ENCODE data around the gene HSPB8. TPM values are rescaled to one million over a fixed set of nuclear protein-coding genes. Genes with fewer than 3 reads are reported as not detected.

Gene HSPB8
- polyA plus RNA-seq, 3 donors = 5.7 to 6.0 (median 5.8) TPM

DNA sequence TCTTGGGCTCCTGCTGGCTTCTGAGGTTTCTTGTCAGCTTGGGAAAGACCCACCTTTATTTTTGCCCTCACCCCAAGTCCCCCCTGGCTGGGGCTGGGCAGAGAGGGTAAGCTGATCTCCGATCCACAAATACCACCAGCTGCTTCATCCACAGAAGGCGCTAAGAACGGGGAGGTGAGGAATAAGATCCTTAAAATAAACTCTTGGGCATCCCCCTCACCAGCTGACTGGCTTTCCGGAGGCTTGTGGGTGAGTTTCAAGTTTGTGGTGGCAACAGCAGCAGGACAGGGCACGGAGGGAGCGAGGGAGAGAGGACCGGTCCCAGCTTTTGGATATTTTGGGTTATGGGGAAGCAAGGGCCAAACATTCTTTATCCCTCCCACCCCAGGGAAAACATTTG is 20.8 kb upstream of the HSPB8 start:
- DNase-seq (ENCODE audit: extremely low read depth in 1 of 11, low read depth in 9 of 11, low spot score in 4 of 11) = no peak

DNA sequence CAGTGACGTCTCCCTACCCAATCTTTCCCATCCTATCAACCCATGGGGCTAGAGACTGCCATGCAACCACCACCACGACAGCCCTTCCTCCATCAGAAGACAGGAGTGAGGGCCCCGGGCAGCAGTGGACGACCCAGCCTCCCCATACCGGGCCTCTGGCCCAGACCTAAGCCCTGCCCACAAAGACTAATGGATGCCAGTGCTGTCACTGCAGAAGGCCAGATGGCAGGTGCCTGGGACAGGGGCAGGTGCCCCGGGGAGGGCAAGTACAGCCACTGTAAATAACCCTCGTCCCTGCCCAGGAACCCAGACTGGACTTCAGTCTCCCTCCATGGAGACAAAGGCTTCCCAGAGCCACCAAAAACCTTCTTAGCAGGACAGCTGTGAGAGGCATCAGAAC is 20.3 kb upstream of the HSPB8 start:
- DNase-seq (ENCODE audit: extremely low read depth in 1 of 11, low read depth in 9 of 11, low spot score in 4 of 11) = no peak

DNA sequence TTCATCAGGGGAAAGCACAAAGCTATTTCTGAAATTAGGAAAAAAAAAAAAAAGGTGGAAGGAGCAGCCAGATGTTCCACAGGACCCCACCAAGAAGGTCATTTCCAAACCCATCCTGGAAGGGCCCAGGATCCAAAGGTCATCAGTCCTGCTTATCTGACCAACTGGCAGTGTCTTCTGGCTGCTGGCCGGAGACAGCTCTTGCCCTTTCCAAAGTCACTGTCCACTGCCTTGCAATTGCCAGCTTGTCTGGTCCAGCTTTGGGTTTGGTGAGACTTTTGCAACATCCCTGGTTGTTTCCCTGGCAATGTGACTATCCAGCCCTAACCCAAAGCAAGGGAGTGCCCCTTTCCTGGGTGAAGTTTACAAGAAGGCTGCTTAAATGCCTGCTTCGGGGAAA is 18.9 kb upstream of the HSPB8 start:
- DNase-seq (ENCODE audit: extremely low read depth in 1 of 11, low read depth in 9 of 11, low spot score in 4 of 11) = no peak

DNA sequence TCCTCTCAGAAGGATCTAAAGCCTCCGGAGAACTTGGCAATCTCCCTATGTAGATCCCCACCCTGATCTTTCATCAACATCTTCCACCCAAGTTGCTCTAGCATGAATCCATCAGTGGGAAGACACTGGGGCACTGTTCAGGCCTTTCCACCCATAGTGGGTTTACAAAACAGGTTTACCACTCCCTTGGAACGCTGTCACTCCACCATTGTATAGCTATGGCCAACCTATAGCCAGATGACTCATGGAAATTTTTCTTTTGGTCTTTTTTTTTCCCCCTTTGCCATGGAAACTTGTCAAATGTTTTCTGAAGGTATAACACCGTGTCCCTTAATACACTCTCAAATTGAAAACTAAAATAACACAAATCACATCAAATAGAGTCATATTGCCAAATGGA is 10.8 kb upstream of the HSPB8 start:
- no peak for DNase-seq (ENCODE audit: extremely low read depth in 1 of 11, low read depth in 9 of 11, low spot score in 4 of 11)

DNA sequence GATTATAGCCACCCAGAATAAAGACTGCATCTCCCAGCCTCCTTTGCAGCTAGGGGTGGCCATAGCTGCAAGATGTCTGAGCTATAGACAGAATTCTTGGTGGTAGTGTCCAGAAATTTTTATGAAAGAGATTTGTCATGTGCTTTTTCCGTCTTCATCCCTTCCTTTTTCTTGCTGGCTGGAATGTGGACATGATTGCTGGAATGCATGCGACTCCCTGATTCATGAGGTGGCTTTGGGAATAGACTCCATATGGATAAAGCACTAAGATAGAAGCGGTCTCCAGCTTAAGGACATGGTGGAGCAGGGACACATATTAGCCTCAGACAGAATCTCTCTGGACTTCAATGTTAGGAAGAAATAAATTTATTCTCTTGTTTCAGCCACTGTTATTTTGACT is 10.0 kb upstream of the HSPB8 start:
- no peak for DNase-seq (ENCODE audit: extremely low read depth in 1 of 11, low read depth in 9 of 11, low spot score in 4 of 11)

DNA sequence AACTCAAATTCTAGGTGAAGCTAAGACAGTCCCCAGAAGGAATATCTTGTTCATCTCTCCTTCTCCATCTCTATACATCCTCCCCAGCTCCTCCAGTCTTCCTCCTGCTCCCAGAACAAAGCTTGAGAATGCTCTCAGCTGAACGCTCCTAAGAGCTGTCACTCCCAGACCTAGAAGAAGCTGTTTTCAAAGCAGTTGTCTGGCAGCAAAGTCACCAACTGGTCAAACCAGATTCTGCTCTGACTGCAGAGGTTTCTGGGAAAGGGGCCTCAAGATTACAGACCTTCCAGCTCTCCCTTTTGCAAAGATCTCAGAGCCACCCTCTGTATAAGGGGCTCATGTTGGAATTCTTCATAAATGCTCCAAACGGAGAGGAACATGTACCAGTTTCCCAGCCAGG is 9.6 kb upstream of the HSPB8 start:
- DNase-seq (ENCODE audit: extremely low read depth in 1 of 11, low read depth in 9 of 11, low spot score in 4 of 11) = no peak

DNA sequence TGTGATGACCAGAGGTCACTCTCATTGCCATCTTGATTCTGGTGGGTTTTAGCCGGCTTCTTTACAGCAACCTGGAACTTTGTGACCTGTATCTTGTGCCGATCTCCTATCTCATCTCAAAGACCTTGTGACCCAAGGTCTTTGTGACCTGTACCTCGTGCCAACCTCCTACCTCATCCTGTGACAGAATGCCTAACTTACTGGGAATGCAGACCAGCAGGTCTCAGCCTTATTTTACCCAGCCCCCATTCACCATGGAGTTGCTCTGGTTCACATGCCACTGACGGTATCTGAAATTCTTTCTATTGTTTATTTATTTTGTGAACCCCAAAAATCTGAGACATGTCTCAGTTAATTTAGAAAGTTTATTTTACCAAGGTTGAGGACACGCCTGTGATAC is 7.4 kb upstream of the HSPB8 start:
- no peak for DNase-seq (ENCODE audit: extremely low read depth in 1 of 11, low read depth in 9 of 11, low spot score in 4 of 11)

DNA sequence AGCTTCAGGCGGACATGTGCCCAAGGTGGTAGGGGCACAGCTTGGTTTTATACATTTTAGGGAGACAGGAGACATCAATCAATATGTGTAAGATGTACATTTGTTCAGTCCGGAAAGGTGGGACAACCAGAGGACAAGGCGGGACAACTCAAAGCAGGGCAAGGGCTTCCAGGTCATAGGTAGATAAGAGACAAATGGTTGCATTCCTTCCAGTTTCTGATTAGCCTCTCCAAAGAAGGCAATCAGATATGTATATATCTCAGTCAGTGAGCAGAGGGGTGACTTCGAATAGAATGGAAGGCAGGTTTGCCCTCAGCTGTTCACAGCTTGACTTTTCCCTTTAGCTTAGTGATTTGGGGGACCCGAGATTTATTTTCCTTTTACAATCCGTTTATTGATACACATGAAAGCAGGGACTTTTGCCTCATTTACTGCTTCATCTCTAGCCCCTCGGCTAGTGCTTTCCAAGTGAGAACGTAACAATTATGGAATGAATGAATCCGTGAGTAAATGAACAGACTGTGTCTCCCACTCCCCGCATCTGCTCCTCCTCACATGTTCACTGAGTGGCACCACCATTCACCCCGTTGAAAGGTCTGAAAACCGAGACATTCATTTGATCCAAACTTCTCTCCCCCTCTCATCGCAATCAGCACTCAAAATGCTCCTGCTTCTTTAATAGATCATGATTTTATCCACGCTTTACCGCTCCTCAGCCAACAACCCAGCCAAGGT is 6.9 kb upstream of the HSPB8 start:
- DNase-seq (ENCODE audit: extremely low read depth in 1 of 11, low read depth in 9 of 11, low spot score in 4 of 11) = no peak

DNA sequence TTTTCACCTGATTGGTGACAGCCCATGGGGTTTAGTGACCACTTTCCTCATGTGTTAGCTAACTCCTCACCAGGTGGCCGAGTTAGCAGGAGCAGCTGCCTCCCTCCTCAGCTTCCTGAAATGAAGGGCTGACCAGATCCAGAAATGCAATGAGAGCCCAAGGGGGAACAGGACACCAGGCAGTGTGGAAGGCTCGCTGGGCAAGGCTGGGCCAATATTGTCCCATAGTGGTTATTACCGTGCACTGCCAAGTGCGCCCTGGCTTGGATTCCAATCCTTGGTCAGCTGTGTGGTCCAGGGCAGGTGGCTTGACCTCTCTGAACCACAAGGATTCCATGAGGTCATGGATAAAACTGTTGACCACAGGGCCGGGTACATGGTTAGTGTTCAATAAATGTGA is 3.6 kb upstream of the HSPB8 start:
- no peak for DNase-seq (ENCODE audit: extremely low read depth in 1 of 11, low read depth in 9 of 11, low spot score in 4 of 11)

DNA sequence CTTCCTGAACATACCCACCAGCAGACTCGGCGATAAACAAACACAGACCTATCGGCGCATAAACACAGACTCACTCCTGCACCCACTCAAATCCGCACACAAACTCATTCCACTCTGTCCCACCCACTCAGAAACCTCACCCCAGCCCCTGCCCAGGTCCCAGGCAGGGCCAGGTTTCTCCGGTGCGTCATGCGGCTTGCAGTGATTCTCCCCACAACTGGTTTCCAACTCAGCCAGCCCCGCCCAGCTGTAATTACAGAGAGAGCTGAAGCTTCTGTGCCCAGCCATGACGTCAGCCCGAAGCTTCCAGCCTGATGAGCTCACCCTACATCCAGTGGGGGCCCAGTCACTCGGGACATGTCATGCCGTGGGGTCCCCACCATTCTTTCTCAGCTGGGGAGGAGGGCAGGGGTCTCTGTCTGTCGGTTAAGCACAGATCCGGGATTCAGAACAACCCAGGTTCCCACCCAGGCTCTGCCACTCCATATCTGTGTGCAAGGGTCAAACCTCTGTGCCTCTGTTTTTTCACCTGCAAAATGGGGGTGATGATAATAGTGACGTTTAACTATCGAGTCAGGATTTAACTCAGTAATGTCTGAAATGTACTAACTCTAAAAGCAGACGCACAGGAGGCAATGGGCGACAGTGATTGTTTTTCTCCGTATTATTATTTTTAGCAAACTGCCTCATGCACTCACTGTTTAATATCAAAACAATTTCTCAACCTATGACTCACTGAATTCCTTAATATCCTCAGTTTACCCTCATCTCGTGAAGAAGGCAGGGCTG is 2.3 kb upstream of the HSPB8 start:
- DNase-seq (ENCODE audit: extremely low read depth in 1 of 11, low read depth in 9 of 11, low spot score in 4 of 11) = peak in 7 of 11 donors; percentile 22 to 52 (median 36)

DNA sequence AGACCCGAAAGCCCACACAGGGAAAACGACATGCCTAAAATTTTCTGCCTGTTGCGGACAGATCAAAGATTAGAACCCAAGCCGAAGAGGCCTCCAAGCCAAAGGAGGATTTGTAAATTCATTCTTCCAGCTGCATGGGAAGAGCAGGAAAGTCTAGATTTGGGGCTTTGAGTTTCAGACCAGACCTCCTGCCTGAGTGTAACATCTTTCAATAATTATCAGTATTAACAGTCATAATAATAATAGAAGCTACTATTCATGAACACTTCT is 1.7 kb upstream of the HSPB8 start:
- no peak for DNase-seq (ENCODE audit: extremely low read depth in 1 of 11, low read depth in 9 of 11, low spot score in 4 of 11)

DNA sequence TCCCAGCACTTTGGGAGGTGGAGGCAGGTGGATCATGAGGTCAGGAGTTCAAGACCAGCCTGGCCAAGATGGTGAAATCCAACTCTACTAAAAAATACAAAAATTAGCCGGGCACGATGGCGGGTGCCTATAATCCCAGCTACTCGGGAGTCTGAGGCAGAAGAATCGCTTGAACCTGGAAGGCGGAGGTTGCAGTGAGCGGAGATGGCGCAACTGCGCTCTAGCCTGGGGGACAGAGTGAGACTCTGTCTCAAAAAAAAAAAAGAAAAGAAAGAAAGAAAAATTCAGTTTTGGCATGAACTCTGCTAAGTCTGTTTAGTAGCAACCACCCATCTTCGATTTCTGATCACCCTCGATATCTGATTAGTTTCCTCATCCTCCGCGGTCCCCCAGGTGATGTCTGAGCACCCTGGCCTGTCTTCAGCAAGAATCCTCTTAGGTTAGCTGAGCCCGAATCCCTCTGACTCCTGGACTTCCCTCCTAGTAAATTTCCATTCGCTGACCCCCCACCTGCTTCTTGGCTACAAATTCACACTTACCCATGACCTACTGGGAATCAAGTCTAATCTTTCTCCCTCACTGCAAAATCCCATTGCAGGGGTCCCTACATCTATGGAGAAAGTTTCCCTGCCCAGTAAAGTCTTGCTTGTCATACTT is 879 bp upstream of the HSPB8 start:
- DNase-seq (ENCODE audit: extremely low read depth in 1 of 11, low read depth in 9 of 11, low spot score in 4 of 11) = no peak

DNA sequence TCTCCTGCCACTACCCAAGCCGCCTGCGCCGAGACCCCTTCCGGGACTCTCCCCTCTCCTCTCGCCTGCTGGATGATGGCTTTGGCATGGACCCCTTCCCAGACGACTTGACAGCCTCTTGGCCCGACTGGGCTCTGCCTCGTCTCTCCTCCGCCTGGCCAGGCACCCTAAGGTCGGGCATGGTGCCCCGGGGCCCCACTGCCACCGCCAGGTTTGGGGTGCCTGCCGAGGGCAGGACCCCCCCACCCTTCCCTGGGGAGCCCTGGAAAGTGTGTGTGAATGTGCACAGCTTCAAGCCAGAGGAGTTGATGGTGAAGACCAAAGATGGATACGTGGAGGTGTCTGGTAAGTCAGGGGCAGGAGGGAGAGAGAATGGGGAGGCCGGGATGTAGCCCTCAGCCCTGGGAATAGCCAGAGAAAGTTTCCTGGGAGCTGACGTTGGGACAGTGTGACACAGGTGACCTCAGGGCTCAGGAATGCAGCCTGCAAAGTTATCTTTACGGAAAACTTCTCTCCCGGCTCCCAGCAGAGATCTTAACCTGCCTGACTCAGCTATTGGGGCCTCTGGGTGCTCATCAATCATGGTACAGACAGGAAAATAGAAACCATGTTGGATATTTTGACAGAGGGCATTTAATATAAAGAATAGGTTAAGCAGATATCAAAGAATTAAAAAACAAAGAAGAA is 747 bp downstream of the HSPB8 start:
- peak in 1 of 11 donors; percentile 30 for DNase-seq (ENCODE audit: extremely low read depth in 1 of 11, low read depth in 9 of 11, low spot score in 4 of 11)

DNA sequence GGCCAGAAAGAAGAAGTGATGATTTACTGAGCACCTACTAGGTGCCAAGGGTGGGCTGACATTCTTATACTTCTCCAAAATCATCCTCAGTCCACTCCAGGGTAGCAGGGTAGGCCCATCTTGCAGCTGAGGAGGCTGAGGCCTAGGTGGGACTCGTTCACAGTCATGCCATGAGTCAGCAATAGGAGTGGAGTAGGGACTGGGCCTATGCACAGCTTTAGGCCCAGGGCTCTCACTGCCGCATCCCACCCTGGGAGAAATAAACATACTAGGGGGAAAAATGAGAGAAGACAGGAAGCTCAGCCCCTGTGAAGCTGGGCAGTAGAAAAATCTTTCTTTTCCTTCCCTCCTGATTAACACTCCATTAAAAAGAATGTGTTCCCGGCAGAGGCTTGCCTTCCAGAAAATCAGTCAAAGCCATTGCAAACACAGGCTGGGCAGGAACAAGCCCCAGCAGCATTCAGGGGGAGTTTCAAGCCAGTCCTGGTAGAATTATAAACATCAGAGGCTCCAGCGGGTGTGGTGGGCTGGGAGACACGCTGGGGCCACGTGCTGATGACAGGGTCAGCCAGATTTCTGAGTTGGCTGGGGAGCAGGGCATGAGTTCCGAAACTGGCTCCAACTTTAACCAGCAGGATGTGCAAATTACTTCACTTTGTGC is 1.8 kb downstream of the HSPB8 start:
- DNase-seq (ENCODE audit: extremely low read depth in 1 of 11, low read depth in 9 of 11, low spot score in 4 of 11) = no peak

DNA sequence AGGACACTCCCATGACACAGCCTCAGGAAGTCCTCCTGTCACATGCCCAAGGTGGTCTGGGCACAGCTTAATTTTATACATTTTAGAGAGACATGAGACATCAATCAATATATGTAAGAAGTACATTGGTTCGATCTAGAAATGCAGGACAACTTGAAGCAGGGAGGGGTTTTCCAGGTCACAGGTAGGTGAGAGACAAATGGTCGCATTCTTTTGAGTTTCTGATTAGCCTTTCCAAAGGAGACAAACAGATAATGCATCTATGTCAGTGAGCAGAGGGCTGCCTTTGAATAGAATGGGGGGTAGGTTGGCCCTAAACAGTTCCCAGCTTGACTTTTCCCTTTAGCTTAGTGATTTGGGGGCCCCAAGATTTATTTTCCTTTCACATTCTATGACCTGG is 2.5 kb downstream of the HSPB8 start:
- DNase-seq (ENCODE audit: extremely low read depth in 1 of 11, low read depth in 9 of 11, low spot score in 4 of 11) = no peak

DNA sequence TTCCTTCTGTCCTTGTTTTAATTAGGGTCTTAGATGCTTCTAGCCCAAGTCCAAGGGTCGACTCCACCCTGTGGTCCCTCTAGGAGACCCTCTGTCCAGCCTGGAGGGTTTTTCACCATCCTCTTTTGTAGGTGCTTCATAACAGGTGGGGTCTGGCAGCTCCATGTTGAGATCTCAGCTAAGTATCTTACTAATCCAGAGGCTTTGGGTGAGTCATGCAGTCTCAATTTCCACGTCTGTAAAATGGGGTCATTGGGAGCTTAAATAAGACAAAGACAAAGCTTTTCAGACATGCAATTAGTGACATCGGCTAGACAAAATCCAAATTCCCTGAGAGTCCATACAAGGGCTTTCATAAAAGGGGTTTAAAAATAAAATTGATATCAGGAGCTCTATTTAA is 3.2 kb downstream of the HSPB8 start:
- DNase-seq (ENCODE audit: extremely low read depth in 1 of 11, low read depth in 9 of 11, low spot score in 4 of 11) = no peak

DNA sequence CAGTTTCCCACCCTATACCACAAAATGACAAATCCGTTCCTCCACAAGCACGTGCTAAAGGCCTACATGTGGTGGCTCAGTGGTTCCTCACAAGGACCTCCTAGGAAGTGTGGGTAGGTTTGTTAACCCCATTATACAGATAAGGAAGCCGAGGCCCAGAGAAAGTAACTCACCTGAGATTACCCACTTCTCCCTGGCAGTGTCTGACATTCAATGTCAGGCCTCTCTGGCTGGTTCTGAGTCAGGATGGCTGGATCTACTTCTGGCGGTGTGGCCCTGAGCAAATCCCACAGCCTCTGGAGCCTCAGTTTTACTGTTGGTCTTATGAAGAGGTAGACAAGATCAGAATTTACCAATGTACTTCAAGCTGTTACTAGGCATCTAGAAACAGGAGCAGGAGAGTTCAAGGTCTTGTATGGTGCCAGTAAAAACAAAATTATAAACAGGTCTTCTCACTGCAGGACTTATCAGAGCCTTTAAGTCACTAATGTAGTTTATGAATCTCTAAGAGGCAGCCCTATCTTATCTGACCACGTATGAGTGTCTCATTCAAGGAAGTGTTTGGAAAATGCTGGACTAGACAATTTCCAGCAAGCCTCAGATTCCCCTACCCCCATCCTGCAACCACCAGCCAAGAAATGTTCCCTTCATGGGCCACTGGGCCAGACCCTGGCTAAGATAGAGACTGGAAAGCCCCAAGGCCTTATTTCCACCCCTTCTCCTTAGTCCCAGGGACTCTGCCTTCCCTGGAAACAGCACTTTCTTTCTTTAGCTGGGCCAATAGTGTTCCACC is 4.2 kb downstream of the HSPB8 start:
- DNase-seq (ENCODE audit: extremely low read depth in 1 of 11, low read depth in 9 of 11, low spot score in 4 of 11) = no peak

DNA sequence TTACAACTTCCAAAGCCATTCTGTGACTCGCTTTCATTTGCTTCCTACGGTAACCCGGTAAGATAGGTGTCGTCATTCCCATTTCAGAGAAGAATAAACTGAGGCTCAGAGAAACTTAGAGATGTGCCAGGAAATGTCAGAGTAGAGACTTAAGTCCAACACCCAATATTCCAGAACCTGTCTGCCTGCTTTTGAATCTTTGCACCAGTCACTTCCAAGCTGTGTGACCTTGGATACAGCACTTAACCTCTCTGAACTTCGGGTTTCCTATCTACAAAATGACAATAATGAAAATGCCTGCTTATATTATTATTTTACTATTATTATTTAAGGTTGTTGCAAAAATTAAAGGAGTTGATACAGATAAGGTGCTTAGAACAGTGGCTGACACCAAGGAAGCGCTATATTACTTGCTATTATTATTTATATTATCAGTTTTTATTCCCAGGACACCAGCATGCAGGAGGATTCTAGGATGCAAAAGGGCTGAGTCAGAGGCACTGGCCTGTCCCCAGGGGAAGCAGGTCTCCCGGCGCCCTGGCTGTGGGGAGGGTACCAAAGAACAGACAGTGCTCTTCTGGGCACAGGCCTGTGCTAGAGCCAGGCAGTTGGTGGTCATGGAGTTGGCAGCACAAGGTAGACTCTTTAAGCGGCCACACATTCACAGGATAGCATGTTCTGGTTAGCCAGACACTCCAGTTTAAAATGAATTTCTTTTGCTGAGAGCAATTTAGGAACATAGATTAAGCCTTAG is 5.4 kb downstream of the HSPB8 start:
- DNase-seq (ENCODE audit: extremely low read depth in 1 of 11, low read depth in 9 of 11, low spot score in 4 of 11) = no peak
